Mesodermal cell (in vitro differentiated cells): ENCODE measurements around the gene ATF3.

ENCODE experiments used
- H3K27ac ChIP-seq: 2 replicates; pipeline ENCODE4 v1.7.0; 2013; ENCODE audit warnings: mild to moderate bottlenecking, low read depth, low read length, moderate library complexity; ENCODE audit not compliant: severe bottlenecking
- H3K36me3 ChIP-seq: 2 replicates; pipeline ENCODE4 v1.7.1; 2013; ENCODE audit warnings: mild to moderate bottlenecking, low read length, moderate library complexity; ENCODE audit not compliant: control insufficient read depth, insufficient read depth
- H3K4me1 ChIP-seq: one replicate; pipeline ENCODE4 v1.7.1; 2013; ENCODE audit warnings: mild to moderate bottlenecking, low read length; ENCODE audit not compliant: insufficient read depth, control insufficient read depth, poor library complexity, severe bottlenecking
- H3K4me3 ChIP-seq: 2 replicates; pipeline ENCODE4 v1.7.0; 2013; ENCODE audit warnings: low read length, control low read depth, mild to moderate bottlenecking; ENCODE audit not compliant: insufficient read depth, poor library complexity, severe bottlenecking; ENCODE audit errors: extremely low read depth
- H3K9me3 ChIP-seq: 2 replicates; pipeline ENCODE4 v1.7.1; 2013; ENCODE audit warnings: mild to moderate bottlenecking, low read length, moderate library complexity; ENCODE audit not compliant: control insufficient read depth
- whole genome bisulfite sequencing, 2 experiments: methylation state at CpG; one replicate each; pipeline ENCODE4 v1.1.5; 2013; ENCODE audit warnings: missing lambda C conversion rate in 2 of 2; ENCODE audit not compliant: insufficient coverage in 2 of 2; 5-methylcytosine and 5-hydroxymethylcytosine counted together

The ATF3 gene

GRCh38 chr1:212587016-212587887 lies 21.3 kb upstream of the ATF3 start:
- Histone ChIP-seq H3K4me1 (peaks cover 4% of the 10 kb centered on the region), H3K4me3 (no peak overlapping the region), H3K36me3 (no peaks in the 10 kb centered on the region), H3K27ac (no peak overlapping the region), H3K9me3 (no peaks in the 10 kb centered on the region)
- 85 to 87% methylated on average over 5 to 6 of the region's 11 CpGs for WGBS, 2 experiments

GRCh38 chr1:212587888-212588510 lies 20.6 kb upstream of the ATF3 start:
- H3K9me3 ChIP-seq: no peaks in the 10 kb centered on the region
- 68 to 75% methylated on average over 5 to 7 of the region's 13 CpGs for WGBS, 2 experiments
- H3K4me1 ChIP-seq: peaks cover 4% of the 10 kb centered on the region
- no peak overlapping the region for H3K4me3 ChIP-seq
- no peaks in the 10 kb centered on the region for H3K36me3 ChIP-seq
- no peak overlapping the region for H3K27ac ChIP-seq

DNA sequence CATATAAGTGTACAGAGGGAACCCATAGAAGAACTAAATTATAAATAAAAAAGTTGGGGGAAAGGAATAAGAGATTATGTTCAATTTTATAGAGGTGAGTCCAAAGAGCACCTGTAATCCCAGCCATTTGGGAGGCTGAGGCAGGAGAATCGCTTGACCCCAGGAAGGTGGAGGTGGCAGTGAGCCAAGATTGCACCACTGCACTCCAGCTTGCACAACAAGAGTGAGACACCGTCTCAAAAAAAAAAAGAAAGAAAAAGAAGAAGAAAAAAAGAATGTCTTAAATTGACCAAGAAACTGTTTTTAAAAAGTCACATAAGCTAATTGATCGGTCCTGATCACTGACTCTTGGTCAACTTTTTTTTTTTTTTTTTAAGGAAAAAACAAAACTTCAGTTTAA lies 19.1 kb upstream of the ATF3 start:
- WGBS, 2 experiments: 92 to 100% methylated on average over 1 to 2 of the region's 3 CpGs
- Histone ChIP-seq H3K4me3 (no peak overlapping the region), H3K27ac (no peak overlapping the region), H3K4me1 (peaks cover 10% of the 10 kb centered on the region), H3K36me3 (no peaks in the 10 kb centered on the region), H3K9me3 (no peaks in the 10 kb centered on the region)

DNA sequence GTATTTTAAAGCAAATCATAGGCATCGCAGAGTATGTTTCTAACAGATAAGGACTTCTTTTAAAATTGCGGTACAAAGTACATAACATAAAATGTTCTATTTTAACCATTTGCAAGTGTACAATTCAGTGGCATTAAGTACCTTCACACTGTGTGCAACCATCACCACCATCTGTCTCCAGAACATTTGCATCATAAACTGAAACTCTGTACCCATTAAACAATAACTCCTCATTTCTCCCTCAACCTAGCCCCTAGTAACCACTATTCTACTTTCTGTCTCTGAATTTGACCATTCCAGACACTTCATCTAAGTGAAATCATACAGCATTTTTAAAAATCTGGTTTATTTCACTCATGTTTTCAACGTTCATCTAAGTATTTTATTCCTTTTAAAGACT lies 16.6 kb upstream of the ATF3 start:
- H3K4me3 ChIP-seq: no peak overlapping the region
- 100% methylated on average over 1 of the region's 3 CpGs; no CpG with 5 or more reads in 1 of the 2 experiments for WGBS, 2 experiments
- no peak overlapping the region for H3K27ac ChIP-seq
- peaks cover 32% of the 10 kb centered on the region for H3K4me1 ChIP-seq
- no peaks in the 10 kb centered on the region for H3K9me3 ChIP-seq
- H3K36me3 ChIP-seq: no peaks in the 10 kb centered on the region

- Histone ChIP-seq H3K4me3 (no peak overlapping the region), H3K4me1 (peaks cover 30% of the 10 kb centered on the region), H3K9me3 (no peaks in the 10 kb centered on the region), H3K36me3 (no peaks in the 10 kb centered on the region), H3K27ac (no peak overlapping the region)
- 70 to 87% methylated on average over 3 of the region's 3 CpGs for WGBS, 2 experiments
Observed at GRCh38 chr1:212593821-212594251, 14.7 kb upstream of the ATF3 start.

- 93 to 100% methylated on average over 2 to 3 of the region's 3 CpGs for WGBS, 2 experiments
- H3K9me3 ChIP-seq: no peaks in the 10 kb centered on the region
- no peaks in the 10 kb centered on the region for H3K36me3 ChIP-seq
- H3K4me1 ChIP-seq: peaks cover 30% of the 10 kb centered on the region
- H3K27ac ChIP-seq: no peak overlapping the region
- no peak overlapping the region for H3K4me3 ChIP-seq
Observed at GRCh38 chr1:212594640-212595039, 13.9 kb upstream of the ATF3 start.

- 71 to 73% methylated on average over 3 to 4 of the region's 8 CpGs for WGBS, 2 experiments
- no peaks in the 10 kb centered on the region for H3K36me3 ChIP-seq
- H3K27ac ChIP-seq: peak overlapping the region; percentile 96
- no peak overlapping the region for H3K4me3 ChIP-seq
- no peaks in the 10 kb centered on the region for H3K9me3 ChIP-seq
- H3K4me1 ChIP-seq: peaks cover 30% of the 10 kb centered on the region
Observed at GRCh38 chr1:212595229-212595628, 13.3 kb upstream of the ATF3 start.

DNA sequence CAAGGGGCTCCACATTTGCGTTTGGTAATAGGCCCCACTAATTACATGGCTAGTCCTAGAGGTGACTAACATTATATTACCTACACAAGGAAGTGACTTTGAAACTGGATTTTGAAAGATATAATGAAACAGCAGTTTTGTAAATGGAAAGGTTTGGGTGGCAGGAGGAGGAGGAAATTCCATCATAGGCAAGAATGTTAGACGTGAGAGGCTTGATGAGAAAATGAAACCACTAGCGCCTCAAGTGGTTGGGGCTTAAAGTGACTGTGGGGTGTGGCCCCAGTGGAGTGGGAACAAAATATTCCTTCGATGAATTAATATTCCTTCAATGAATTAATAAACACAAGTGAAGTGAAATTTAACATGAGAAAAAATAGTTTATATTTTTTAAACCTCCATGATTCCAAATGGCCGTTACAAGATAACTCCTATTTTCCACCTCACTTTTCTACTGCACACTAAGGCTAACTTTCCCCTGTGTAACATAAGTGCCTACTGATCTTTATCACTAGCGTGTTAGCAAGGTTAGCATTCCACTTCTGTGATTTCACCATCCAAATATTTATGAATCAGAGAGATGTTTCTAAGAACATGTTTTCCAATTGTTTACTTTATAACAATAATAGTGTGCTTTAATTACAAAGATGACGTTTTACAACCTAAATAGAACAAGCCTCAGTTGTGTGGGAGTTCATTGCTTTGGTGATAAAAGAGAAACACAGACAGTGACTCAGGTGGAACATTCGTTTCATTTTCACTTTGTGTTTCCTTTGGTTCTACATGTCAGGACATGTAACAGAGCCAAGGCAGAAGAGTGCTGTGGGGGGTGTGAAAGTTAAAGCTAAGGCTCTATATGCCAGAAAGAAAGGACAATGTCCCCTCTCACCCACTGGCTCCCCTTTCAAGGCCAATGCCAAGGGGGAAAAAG lies 12.5 kb upstream of the ATF3 start:
- Histone ChIP-seq H3K4me1 (peaks cover 30% of the 10 kb centered on the region), H3K9me3 (no peaks in the 10 kb centered on the region), H3K36me3 (no peaks in the 10 kb centered on the region), H3K4me3 (no peak overlapping the region), H3K27ac (peak overlapping the region; percentile 96)
- 77 to 85% methylated on average over 2 to 3 of the region's 8 CpGs for WGBS, 2 experiments

- Histone ChIP-seq H3K4me3 (no peak overlapping the region), H3K9me3 (no peaks in the 10 kb centered on the region), H3K36me3 (no peaks in the 10 kb centered on the region), H3K27ac (peak overlapping the region; percentile 96), H3K4me1 (peaks cover 30% of the 10 kb centered on the region)
- WGBS, 2 experiments: 80 to 94% methylated on average over 1 to 2 of the region's 3 CpGs
Observed at GRCh38 chr1:212596798-212597197, 11.8 kb upstream of the ATF3 start.

DNA sequence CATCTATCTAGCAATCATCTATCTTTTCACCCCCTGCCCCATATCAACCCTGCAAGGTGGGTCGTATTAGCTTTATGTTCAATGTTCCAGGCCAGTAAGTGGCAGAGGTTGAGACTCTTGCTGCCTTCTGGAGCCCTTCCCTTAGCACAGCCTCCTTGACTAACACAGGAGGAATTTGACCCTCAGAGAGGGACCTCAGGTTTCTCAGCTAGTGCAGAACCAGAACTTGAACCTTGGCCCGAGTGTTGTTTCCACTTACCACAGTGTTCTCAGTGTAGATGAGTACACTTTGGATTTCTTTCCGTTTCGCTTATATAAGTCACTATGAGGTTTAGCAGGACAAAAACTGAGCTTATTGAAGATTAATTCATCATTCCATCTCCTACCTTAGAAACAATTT lies 11.1 kb upstream of the ATF3 start:
- WGBS, 2 experiments: 95 to 100% methylated on average over 3 to 4 of the region's 4 CpGs
- H3K36me3 ChIP-seq: no peaks in the 10 kb centered on the region
- no peak overlapping the region for H3K4me3 ChIP-seq
- peaks cover 30% of the 10 kb centered on the region for H3K4me1 ChIP-seq
- no peak overlapping the region for H3K27ac ChIP-seq
- no peaks in the 10 kb centered on the region for H3K9me3 ChIP-seq
